Measurements from ENCODE around the gene SLC6A7.

The SLC6A7 gene

GRCh38 chr5:150172556-150172955 is 17.3 kb upstream of the SLC6A7 start:
- DNase-seq (ENCODE audit: low read depth in 2 of 2) = no peak

GRCh38 chr5:150173161-150173560 is 16.7 kb upstream of the SLC6A7 start:
- no peak for DNase-seq (ENCODE audit: low read depth in 2 of 2)

GRCh38 chr5:150174285-150174684 is 15.6 kb upstream of the SLC6A7 start:
- DNase-seq (ENCODE audit: low read depth in 2 of 2) = no peak

- DNase-seq (ENCODE audit: low read depth in 2 of 2) = no peak
Observed at GRCh38 chr5:150175076-150175475, 14.8 kb upstream of the SLC6A7 start.

- DNase-seq (ENCODE audit: low read depth in 2 of 2) = no peak
Observed at GRCh38 chr5:150175536-150175935, 14.3 kb upstream of the SLC6A7 start.

- DNase-seq (ENCODE audit: low read depth in 2 of 2) = no peak
Observed at GRCh38 chr5:150176745-150177477, 13.0 kb upstream of the SLC6A7 start.

- no peak for DNase-seq (ENCODE audit: low read depth in 2 of 2)
Observed at GRCh38 chr5:150177721-150178120, 12.1 kb upstream of the SLC6A7 start.

GRCh38 chr5:150178262-150178661 is 11.6 kb upstream of the SLC6A7 start:
- no peak for DNase-seq (ENCODE audit: low read depth in 2 of 2)

GRCh38 chr5:150179019-150179620 is 10.7 kb upstream of the SLC6A7 start:
- DNase-seq (ENCODE audit: low read depth in 2 of 2) = no peak

- DNase-seq (ENCODE audit: low read depth in 2 of 2) = no peak
Observed at GRCh38 chr5:150180241-150181026, 9.4 kb upstream of the SLC6A7 start.

GRCh38 chr5:150181027-150181426 is 8.8 kb upstream of the SLC6A7 start:
- no peak for DNase-seq (ENCODE audit: low read depth in 2 of 2)

- no peak for DNase-seq (ENCODE audit: low read depth in 2 of 2)
Observed at GRCh38 chr5:150181766-150182545, 7.9 kb upstream of the SLC6A7 start.

GRCh38 chr5:150182774-150183173 is 7.1 kb upstream of the SLC6A7 start:
- DNase-seq (ENCODE audit: low read depth in 2 of 2) = no peak

- DNase-seq (ENCODE audit: low read depth in 2 of 2) = no peak
Observed at GRCh38 chr5:150183436-150183835, 6.4 kb upstream of the SLC6A7 start.

- no peak for DNase-seq (ENCODE audit: low read depth in 2 of 2)
Observed at GRCh38 chr5:150184006-150184405, 5.9 kb upstream of the SLC6A7 start.

- DNase-seq (ENCODE audit: low read depth in 2 of 2) = no peak
Observed at GRCh38 chr5:150184990-150185912, 4.6 kb upstream of the SLC6A7 start.

GRCh38 chr5:150186137-150186536 is 3.7 kb upstream of the SLC6A7 start:
- DNase-seq (ENCODE audit: low read depth in 2 of 2) = no peak

- DNase-seq (ENCODE audit: low read depth in 2 of 2) = no peak
Observed at GRCh38 chr5:150186897-150187296, 3.0 kb upstream of the SLC6A7 start.

GRCh38 chr5:150188146-150188842 is 1.6 kb upstream of the SLC6A7 start:
- no peak for DNase-seq (ENCODE audit: low read depth in 2 of 2)

- no peak for DNase-seq (ENCODE audit: low read depth in 2 of 2)
Observed at GRCh38 chr5:150189326-150189725, 536 bp upstream of the SLC6A7 start.

Data from stimulated activated CD4-positive, alpha-beta T cell treated with anti-CD3 and anti-CD28 coated beads, Interleukin-1b, Interleukin-23, amount 100 ng/mL, for 4 hours (primary cell).